Renal pelvis (tissue), 12 donors: ENCODE data around the gene ATP6V0E1. TPM values are rescaled to one million over a fixed set of nuclear protein-coding genes. Genes with fewer than 3 reads are reported as not detected.

Source experiments
- DNase-seq: peaks from one replicate; pipeline ENCODE4 v3.0.0-alpha.2; 2013
- long read RNA-seq, 16 experiments: transcript quantifications; one replicate each; lab custom pipeline, GENCODE V29; 2026
- polyA plus RNA-seq, 3 donors: library from polyadenylated mRNA; unstranded; fragments of 120-200 nt; gene quantifications; one replicate each; pipeline ENCODE4 v1.2.1, GENCODE V29; 2013; ENCODE audit not compliant: insufficient read length in 3 of 3

The ATP6V0E1 gene
- 100 to 1,000 TPM; 183 to 222 (median 214) TPM for polyA plus RNA-seq
- long read RNA-seq, donor 1, transcript ATP6V0E1-203 (4 exons, 1,433 nt), result major isoform, 146 of 161 reads
- long read RNA-seq, donor 1, partial matches to known transcripts, result 12 of 161 reads
- long read RNA-seq, donor 1, other reads (novel, unspliced or antisense), result 0 of 161 reads
- long read RNA-seq, donor 2, transcript ATP6V0E1-203 (4 exons, 1,433 nt), result major isoform, 204 of 205 reads
- long read RNA-seq, donor 2, partial matches to known transcripts, result 0 of 205 reads
- long read RNA-seq, donor 2, other reads (novel, unspliced or antisense), result 0 of 205 reads
- long read RNA-seq, donor 3, transcript ATP6V0E1-203 (4 exons, 1,433 nt), result major isoform, 168 of 186 reads
- long read RNA-seq, donor 3, partial matches to known transcripts, result 13 of 186 reads
- long read RNA-seq, donor 3, other reads (novel, unspliced or antisense), result 0 of 186 reads
- long read RNA-seq, donor 4, transcript ATP6V0E1-203 (4 exons, 1,433 nt), result major isoform, 173 of 181 reads
- long read RNA-seq, donor 4, partial matches to known transcripts, result 5 of 181 reads
- long read RNA-seq, donor 4, other reads (novel, unspliced or antisense), result 0 of 181 reads
- long read RNA-seq, donor 5, transcript ATP6V0E1-203 (4 exons, 1,433 nt), result major isoform, 86 of 90 reads
- long read RNA-seq, donor 5, partial matches to known transcripts, result 0 of 90 reads
- long read RNA-seq, donor 5, other reads (novel, unspliced or antisense), result 0 of 90 reads
- long read RNA-seq, donor 6, transcript ATP6V0E1-203 (4 exons, 1,433 nt), result major isoform, 115 of 135 reads
- long read RNA-seq, donor 6, partial matches to known transcripts, result 16 of 135 reads
- long read RNA-seq, donor 6, other reads (novel, unspliced or antisense), result 0 of 135 reads
- long read RNA-seq, donor 7, transcript ATP6V0E1-203 (4 exons, 1,433 nt), result major isoform, 144 of 179 reads
- long read RNA-seq, donor 7, partial matches to known transcripts, result 32 of 179 reads
- long read RNA-seq, donor 7, other reads (novel, unspliced or antisense), result 0 of 179 reads
- long read RNA-seq, donor 8, transcript ATP6V0E1-203 (4 exons, 1,433 nt), result major isoform, 51 of 57 reads
- long read RNA-seq, donor 8, partial matches to known transcripts, result 5 of 57 reads
- long read RNA-seq, donor 8, other reads (novel, unspliced or antisense), result 0 of 57 reads
- long read RNA-seq, donor 9, transcript ATP6V0E1-202 (3 exons, 502 nt), result minor isoform, 5 of 167 reads
- long read RNA-seq, donor 9, transcript ATP6V0E1-203 (4 exons, 1,433 nt), result major isoform, 161 of 167 reads
- long read RNA-seq, donor 9, partial matches to known transcripts, result 0 of 167 reads
- long read RNA-seq, donor 9, other reads (novel, unspliced or antisense), result 0 of 167 reads
- long read RNA-seq, donor 10, transcript ATP6V0E1-203 (4 exons, 1,433 nt), result major isoform, 91 of 92 reads
- long read RNA-seq, donor 10, partial matches to known transcripts, result 0 of 92 reads
- long read RNA-seq, donor 10, other reads (novel, unspliced or antisense), result 0 of 92 reads
- long read RNA-seq, donor 11, transcript ATP6V0E1-203 (4 exons, 1,433 nt), result major isoform, 92 of 110 reads
- long read RNA-seq, donor 11, partial matches to known transcripts, result 17 of 110 reads
- long read RNA-seq, donor 11, other reads (novel, unspliced or antisense), result 0 of 110 reads
- long read RNA-seq, donor 12, transcript ATP6V0E1-203 (4 exons, 1,433 nt), result major isoform, 174 of 176 reads
- long read RNA-seq, donor 12, partial matches to known transcripts, result 0 of 176 reads
- long read RNA-seq, donor 12, other reads (novel, unspliced or antisense), result 0 of 176 reads
- long read RNA-seq, donor 13, transcript ATP6V0E1-203 (4 exons, 1,433 nt), result major isoform, 97 of 98 reads
- long read RNA-seq, donor 13, partial matches to known transcripts, result 0 of 98 reads
- long read RNA-seq, donor 13, other reads (novel, unspliced or antisense), result 0 of 98 reads
- long read RNA-seq, donor 14, transcript ATP6V0E1-203 (4 exons, 1,433 nt), result major isoform, 205 of 211 reads
- long read RNA-seq, donor 14, partial matches to known transcripts, result 0 of 211 reads
- long read RNA-seq, donor 14, other reads (novel, unspliced or antisense), result 0 of 211 reads
- long read RNA-seq, donor 15, transcript ATP6V0E1-203 (4 exons, 1,433 nt), result major isoform, 186 of 203 reads
- long read RNA-seq, donor 15, transcript ATP6V0E1-202 (3 exons, 502 nt), result minor isoform, 6 of 203 reads
- long read RNA-seq, donor 15, partial matches to known transcripts, result 11 of 203 reads
- long read RNA-seq, donor 15, other reads (novel, unspliced or antisense), result 0 of 203 reads
- long read RNA-seq, donor 16, transcript ATP6V0E1-203 (4 exons, 1,433 nt), result major isoform, 165 of 196 reads
- long read RNA-seq, donor 16, partial matches to known transcripts, result 31 of 196 reads
- long read RNA-seq, donor 16, other reads (novel, unspliced or antisense), result 0 of 196 reads

- DNase-seq, result peak; percentile 93
Measured at GRCh38 chr5:172983542-172984243, at the start of gene ATP6V0E1. ATP6V0E1 (plus strand) TSS chr5:172983771; CDS start chr5:172983861, 90 bp downstream.

- DNase-seq, result no peak
Measured at GRCh38 chr5:172935096-172935495, 48.5 kb upstream of the ATP6V0E1 start.

- DNase-seq, result no peak
Measured at GRCh38 chr5:172936401-172936800, 47.2 kb upstream of the ATP6V0E1 start.

- no peak for DNase-seq
Measured at GRCh38 chr5:172939071-172939470, 44.5 kb upstream of the ATP6V0E1 start.

GRCh38 chr5:172939611-172940267 lies 43.8 kb upstream of the ATP6V0E1 start:
- DNase-seq, result no peak

- DNase-seq, result no peak
Measured at GRCh38 chr5:172940268-172941066, 43.1 kb upstream of the ATP6V0E1 start.

GRCh38 chr5:172941067-172941516 lies 42.5 kb upstream of the ATP6V0E1 start:
- no peak for DNase-seq

- no peak for DNase-seq
Measured at GRCh38 chr5:172942556-172942955, 41.0 kb upstream of the ATP6V0E1 start.

- peak; percentile 84 for DNase-seq
Measured at GRCh38 chr5:172943283-172943841, 40.2 kb upstream of the ATP6V0E1 start.

- no peak for DNase-seq
Measured at GRCh38 chr5:172943906-172944305, 39.7 kb upstream of the ATP6V0E1 start.

- DNase-seq, result no peak
Measured at GRCh38 chr5:172944741-172945140, 38.8 kb upstream of the ATP6V0E1 start.

- DNase-seq, result no peak
Measured at GRCh38 chr5:172945151-172945550, 38.4 kb upstream of the ATP6V0E1 start.

- DNase-seq, result no peak
Measured at GRCh38 chr5:172946146-172946545, 37.4 kb upstream of the ATP6V0E1 start.

GRCh38 chr5:172949426-172949825 lies 34.1 kb upstream of the ATP6V0E1 start:
- DNase-seq, result no peak

- DNase-seq, result no peak
Measured at GRCh38 chr5:172950176-172950965, 33.2 kb upstream of the ATP6V0E1 start.
